GM23338 (cell line): ENCODE results near the gene ZNF816. TPM values are rescaled to one million over a fixed set of nuclear protein-coding genes. Genes with fewer than 3 reads are reported as not detected.

ENCODE experiments used
- ATAC-seq: fragments of 200-7000 bp; cut with Tn5 transposase; 3 replicates; pipeline ENCODE4 v1.9.1; 2020
- DNase-seq: peaks from one replicate; pipeline ENCODE4 v3.0.0-alpha.2; 2015; ENCODE audit warnings: low spot score
- H2AFZ ChIP-seq: fragments of 200-600 bp; sonication (generic); 2 replicates; pipeline ENCODE4 v1.8.0; 2016; ENCODE audit warnings: antibody characterized with exemption, mild to moderate bottlenecking, moderate library complexity
- H3F3A ChIP-seq: fragments of 200-600 bp; sonication (generic); replicated peaks from 2 replicates; pipeline ENCODE4 v1.8.0; 2017; ENCODE audit warnings: antibody characterized with exemption, mixed run types, low read depth
- H3K27ac ChIP-seq: fragments of 200-600 bp; sonication (generic); 2 replicates; pipeline ENCODE4 v1.6.1; 2016; ENCODE audit warnings: low read depth
- H3K27me3 ChIP-seq: fragments of 200-600 bp; sonication (generic); 2 replicates; pipeline ENCODE4 v1.8.0; 2016; ENCODE audit warnings: mild to moderate bottlenecking, mixed run types, moderate library complexity; ENCODE audit not compliant: insufficient read depth
- H3K36me3 ChIP-seq: fragments of 200-600 bp; sonication (generic); 2 replicates; pipeline ENCODE4 v1.8.0; 2016; ENCODE audit warnings: mild to moderate bottlenecking; ENCODE audit not compliant: insufficient read depth
- H3K4me1 ChIP-seq: fragments of 200-600 bp; sonication (generic); 2 replicates; pipeline ENCODE4 v1.8.0; 2016; ENCODE audit warnings: mild to moderate bottlenecking, moderate library complexity; ENCODE audit not compliant: insufficient read depth
- H3K4me2 ChIP-seq: fragments of 200-600 bp; sonication (generic); 2 replicates; pipeline ENCODE4 v1.7.1; 2017; ENCODE audit warnings: mixed run types
- H3K4me3 ChIP-seq: fragments of 200-600 bp; sonication (generic); 2 replicates; pipeline ENCODE4 v1.6.1; 2016; ENCODE audit warnings: mixed run types
- H3K79me2 ChIP-seq: fragments of 200-600 bp; sonication (generic); replicated peaks from 2 replicates; pipeline ENCODE4 v1.8.0; 2017; ENCODE audit warnings: mild to moderate bottlenecking; ENCODE audit not compliant: insufficient read depth
- H3K9me2 ChIP-seq: fragments of 200-600 bp; sonication (generic); 2 replicates; pipeline ENCODE4 v1.8.0; 2017; ENCODE audit not compliant: insufficient read depth
- H4K20me1 ChIP-seq: fragments of 200-600 bp; sonication (generic); replicated peaks from 2 replicates; pipeline ENCODE4 v1.8.0; 2017; ENCODE audit warnings: mild to moderate bottlenecking; ENCODE audit not compliant: insufficient read depth
- H3K27ac Mint-ChIP-seq: 2 replicates; pipeline ENCODE4 v1.8.0; 2020; ENCODE audit warnings: inconsistent platforms, mild to moderate bottlenecking, moderate library complexity, mixed read lengths
- H3K27me3 Mint-ChIP-seq: 3 replicates; pipeline ENCODE4 v1.8.0; 2022; ENCODE audit warnings: low read depth, mild to moderate bottlenecking, moderate library complexity, mixed read lengths, inconsistent platforms; ENCODE audit not compliant: insufficient read depth, poor library complexity
- H3K36me3 Mint-ChIP-seq: 3 replicates; pipeline ENCODE4 v1.8.0; 2021; ENCODE audit warnings: low read depth, mild to moderate bottlenecking, inconsistent platforms, moderate library complexity, mixed read lengths
- H3K4me1 Mint-ChIP-seq: 3 replicates; pipeline ENCODE4 v1.8.0; 2020; ENCODE audit warnings: mild to moderate bottlenecking, inconsistent platforms, mixed read lengths
- H3K4me3 Mint-ChIP-seq: 3 replicates; pipeline ENCODE4 v1.8.0; 2021; ENCODE audit warnings: moderate library complexity, mild to moderate bottlenecking, inconsistent platforms, mixed read lengths
- H3K9me3 Mint-ChIP-seq: 3 replicates; pipeline ENCODE4 v1.8.0; 2020; ENCODE audit warnings: moderate library complexity, mild to moderate bottlenecking, inconsistent platforms, mixed read lengths
- REST ChIP-seq: IDR thresholded peaks from one replicate; pipeline ENCODE4 v1.6.1; 2018; ENCODE audit warnings: antibody characterized with exemption; ENCODE audit not compliant: unreplicated experiment
- STAT1 ChIP-seq: IDR thresholded peaks from one replicate; pipeline ENCODE4 v1.6.1; 2016; ENCODE audit warnings: antibody characterized with exemption; ENCODE audit not compliant: unreplicated experiment
- ZNF462 ChIP-seq: fragments of 250-450 bp; sonication (Bioruptor Pico); IDR thresholded peaks from 2 replicates; pipeline ENCODE4 v1.5.0; 2020; ENCODE audit warnings: mild to moderate bottlenecking, moderate library complexity
- polyA plus RNA-seq: library from polyadenylated mRNA; unstranded; fragments of >200 nt; fragmentation: Nextera tagmentation; extraction: Ambion mirVana; gene quantifications from 2 replicates; pipeline ENCODE4 v1.2.1, GENCODE V29; 2016
- total RNA-seq: library from RNA; depleted of rRNA; stranded (reverse); fragments of >200 nt; shearing (Covaris generic); gene quantifications from 2 replicates; pipeline ENCODE4 v1.2.3, GENCODE V29; 2014

ZNF816 gene
- total and polyA plus RNA-seq, 2 experiments from 2014 or later: 7.0 to 9.5 TPM

GRCh38 chr19:52988506-52988905 is 25.8 kb upstream of the ZNF816 start:
- no peak overlapping the region for H3K4me3 Mint-ChIP-seq
- peaks cover 12% of the 10 kb centered on the region; the same call in 2 of the 3 replicates for H3K36me3 Mint-ChIP-seq
- ATAC-seq: no peak

More at GRCh38 chr19:52988506-52988905, 25.8 kb upstream of the ZNF816 start:
- no peaks in the 10 kb centered on the region for H4K20me1 ChIP-seq
- H3F3A ChIP-seq: no peaks in the 10 kb centered on the region
- H2AFZ ChIP-seq: no peak overlapping the region
- TF ChIP-seq ZNF462 (CRISPR knock-in tag) (no peak), STAT1 (no peak), REST (no peak)
- H3K9me2 ChIP-seq: no peaks in the 10 kb centered on the region; the same call in 1 of the 2 replicates
- no peak overlapping the region for H3K4me2 ChIP-seq
- Mint-ChIP-seq H3K27ac (no peak overlapping the region), H3K9me3 (peaks cover 6% of the 10 kb centered on the region; the same call in 1 of the 3 replicates), H3K4me1 (peaks cover 8% of the 10 kb centered on the region), H3K27me3 (peaks cover 20% of the 10 kb centered on the region)
- H3K4me1 ChIP-seq: peaks cover 4% of the 10 kb centered on the region; the same call in 1 of the 2 replicates
- H3K27ac ChIP-seq: no peak overlapping the region
- H3K36me3 ChIP-seq: no peaks in the 10 kb centered on the region
- H3K79me2 ChIP-seq: no peaks in the 10 kb centered on the region
- no peak overlapping the region for H3K4me3 ChIP-seq
- H3K27me3 ChIP-seq: peaks cover 33% of the 10 kb centered on the region
- DNase-seq: no peak
